Heart left ventricle (tissue), 13 donors: Measurements from ENCODE around the gene SRGAP3.

Source experiments
- POLR2A ChIP-seq, 2 donors: fragments of 450-650 bp; IDR thresholded peaks; one replicate each; pipeline ENCODE4 v1.6.1; 2017; ENCODE audit warnings: antibody characterized with exemption in 2 of 2, mild to moderate bottlenecking in 2 of 2, moderate library complexity in 2 of 2
- TF ChIP-seq, protein P1 (sequence below), 12 donors: fragments of 200-600 bp; sonication (generic) in 4 of 12; IDR thresholded peaks; one replicate each; pipeline versions ENCODE4 v1.5.0 to v1.8.0; 2018 to 2022; ENCODE audit warnings: antibody characterized with exemption in 12 of 12, mild to moderate bottlenecking in 5 of 12
- donor health status: ischemic (EF 13 %, LVEDD 7.1; RV severe dilation, severe dysfunction).
- donor health status: DM: no; HTN: yes; CAD: no.
- donor health status: DM: no; HTN: no; CAD: no.
- donor health status: ischemic (EF 25% LVEDD 6.9; RV normal size, moderate dysfunction).
- donor health status: ischemic (EF 25% LVEDD 5.7; RV mildly dilated, moderate dysfunction).
- donor health status: ischemic (EF 35%, LVEDD 5.7; RV mildly dilated, moderate dysfunction).
- donor health status: nonischemic (EF 11% LVEDD 7.7; RV severe dilation, severe dysfunction).
- donor health status: DM: yes; HTN: yes; CAD: no.
- donor health status: PGD.
- donor health status: ischemic (EF 29% LVEDD 5.4; RV normal size, mild dysfunction).
- donor health status: nonischemic (EF 23%, LVEDD 6.1; RV moderate dilation, normal function).

DNA sequence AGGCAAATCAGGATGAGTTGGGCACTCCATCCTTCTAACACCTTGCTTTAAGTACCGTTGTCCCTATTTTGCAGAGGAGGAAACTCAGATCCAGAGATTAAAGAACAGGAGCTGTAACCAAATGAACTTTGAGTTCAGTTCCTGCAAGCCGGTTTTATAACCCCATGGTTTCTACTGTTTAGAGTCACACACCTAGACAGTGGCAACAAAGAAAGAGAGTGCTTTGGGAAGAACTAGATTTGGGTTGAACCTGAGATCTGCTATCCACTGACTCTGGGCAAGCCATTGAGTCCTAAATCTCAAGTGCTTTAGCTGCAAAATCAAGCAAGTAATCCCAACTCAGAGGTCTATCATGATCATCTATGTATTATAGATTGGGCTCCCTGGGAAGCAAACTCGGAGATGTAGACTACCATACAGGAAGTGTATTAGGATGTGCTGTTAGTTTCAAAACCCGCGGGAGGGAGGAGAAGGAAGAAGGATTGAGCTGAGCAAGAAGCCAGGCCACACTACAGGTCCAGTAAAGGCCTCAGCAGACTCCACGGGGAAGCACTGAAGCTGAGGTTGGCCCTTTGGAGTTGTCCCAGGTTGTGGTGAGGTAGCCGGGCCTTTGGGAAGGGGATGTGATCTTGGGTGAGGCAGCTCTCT, 42.2 kb downstream of the SRGAP3 start:
- TF ChIP-seq, protein P1, sequence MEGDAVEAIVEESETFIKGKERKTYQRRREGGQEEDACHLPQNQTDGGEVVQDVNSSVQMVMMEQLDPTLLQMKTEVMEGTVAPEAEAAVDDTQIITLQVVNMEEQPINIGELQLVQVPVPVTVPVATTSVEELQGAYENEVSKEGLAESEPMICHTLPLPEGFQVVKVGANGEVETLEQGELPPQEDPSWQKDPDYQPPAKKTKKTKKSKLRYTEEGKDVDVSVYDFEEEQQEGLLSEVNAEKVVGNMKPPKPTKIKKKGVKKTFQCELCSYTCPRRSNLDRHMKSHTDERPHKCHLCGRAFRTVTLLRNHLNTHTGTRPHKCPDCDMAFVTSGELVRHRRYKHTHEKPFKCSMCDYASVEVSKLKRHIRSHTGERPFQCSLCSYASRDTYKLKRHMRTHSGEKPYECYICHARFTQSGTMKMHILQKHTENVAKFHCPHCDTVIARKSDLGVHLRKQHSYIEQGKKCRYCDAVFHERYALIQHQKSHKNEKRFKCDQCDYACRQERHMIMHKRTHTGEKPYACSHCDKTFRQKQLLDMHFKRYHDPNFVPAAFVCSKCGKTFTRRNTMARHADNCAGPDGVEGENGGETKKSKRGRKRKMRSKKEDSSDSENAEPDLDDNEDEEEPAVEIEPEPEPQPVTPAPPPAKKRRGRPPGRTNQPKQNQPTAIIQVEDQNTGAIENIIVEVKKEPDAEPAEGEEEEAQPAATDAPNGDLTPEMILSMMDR (IDR thresholded peaks at IDR 0.05) = no peak
- no peak for TF ChIP-seq POLR2A (IDR thresholded peaks at IDR 0.05)
